B cell (primary cell): ENCODE data around the gene SLC15A3. TPM values are rescaled to one million over a fixed set of nuclear protein-coding genes. Genes with fewer than 3 reads are reported as not detected.
A peak's percentile ranks its signal among the peaks of the same experiment; 100 is the strongest.

Experiments used
- ATAC-seq: fragments of 200-7000 bp; cut with Tn5 transposase; one replicate; pipeline ENCODE4 v1.10.0; 2021; ENCODE audit warnings: low read depth, mild to moderate bottlenecking, moderate number of reproducible peaks, moderate library complexity
- CTCF ChIA-PET: fragments of 350-600 bp; sonication (Branson Sonifier 250); formaldehyde crosslinking; loops from one replicate; lab custom pipeline; 2021; ENCODE audit warnings: antibody characterized with exemption, inconsistent platforms; lab: Charles Lee
- POLR2A ChIA-PET: fragments of 350-600 bp; sonication (Branson Sonifier 250); formaldehyde crosslinking; loops from one replicate; lab custom pipeline; 2021; ENCODE audit warnings: antibody characterized with exemption; lab: Charles Lee
- DNase-seq: peaks from one replicate; pipeline ENCODE4 v3.0.0; 2013
- H2AFZ ChIP-seq: 2 replicates; pipeline ENCODE4 v1.6.1; 2012; ENCODE audit warnings: mild to moderate bottlenecking, low read depth, low read length; ENCODE audit not compliant: insufficient read depth, poor library complexity, severe bottlenecking
- H3K27ac ChIP-seq, 2 donors: 1 replicate in 1 of 2; 2 replicates in 1 of 2; pipeline ENCODE4 v1.5.1; 2012 to 2013; ENCODE audit warnings: low read length in 2 of 2, mild to moderate bottlenecking in 2 of 2, moderate library complexity in 1 of 2
- H3K27me3 ChIP-seq, 4 experiments: fragments of 200-600 bp in 1 of 4; sonication (generic) in 1 of 4; replicated peaks in 1 of 4; 1 replicate in 2 of 4; 2 replicates in 2 of 4; pipeline versions ENCODE4 v1.6.1 to v1.7.0; 2013 to 2016; ENCODE audit warnings: low read length in 3 of 4, mild to moderate bottlenecking in 2 of 4, mixed read lengths in 1 of 4, moderate library complexity in 1 of 4; ENCODE audit not compliant: insufficient read depth in 4 of 4, control insufficient read depth in 3 of 4; ENCODE audit errors: control extremely low read depth in 1 of 4
- H3K36me3 ChIP-seq, 2 experiments: replicated peaks in 1 of 2; 1 replicate in 1 of 2; 2 replicates in 1 of 2; pipeline versions ENCODE4 v1.6.1 to v1.7.1; 2013; ENCODE audit warnings: low read length in 1 of 2; ENCODE audit not compliant: insufficient read depth in 2 of 2, control insufficient read depth in 1 of 2; ENCODE audit errors: control extremely low read depth in 1 of 2, extremely low read depth in 1 of 2
- H3K4me1 ChIP-seq, 2 donors: fragments of 200-600 bp in 1 of 2; sonication (generic) in 1 of 2; 1 replicate in 1 of 2; 2 replicates in 1 of 2; pipeline versions ENCODE4 v1.5.1 to v1.6.1; 2013 to 2017; ENCODE audit warnings: low read length in 2 of 2; ENCODE audit not compliant: control insufficient read depth in 2 of 2, insufficient read depth in 2 of 2
- H3K4me2 ChIP-seq: replicated peaks from 2 replicates; pipeline ENCODE3; 2012; ENCODE audit warnings: mild to moderate bottlenecking, low read depth, low read length; ENCODE audit not compliant: poor library complexity, severe bottlenecking
- H3K4me3 ChIP-seq, 5 experiments: fragments of 200-600 bp in 1 of 5; sonication (generic) in 1 of 5; 1 replicate in 3 of 5; 2 replicates in 2 of 5; pipeline versions ENCODE4 v1.5.1 to v1.7.0; 2011 to 2016; ENCODE audit warnings: low read length in 4 of 5, mild to moderate bottlenecking in 4 of 5, low read depth in 2 of 5, control low read depth in 1 of 5, moderate library complexity in 1 of 5; ENCODE audit not compliant: insufficient read depth in 1 of 5; ENCODE audit errors: control extremely low read depth in 1 of 5, extremely low read depth in 1 of 5
- H3K79me2 ChIP-seq: fragments of 200-600 bp; sonication (generic); one replicate; pipeline ENCODE4 v1.6.0; 2016; ENCODE audit warnings: low read length; ENCODE audit not compliant: control insufficient read depth, insufficient read depth
- H3K9ac ChIP-seq: fragments of 200-600 bp; sonication (generic); 2 replicates; pipeline ENCODE4 v1.6.1; 2017; ENCODE audit warnings: mild to moderate bottlenecking, low read length, moderate library complexity
- H3K9me3 ChIP-seq, 3 donors: one replicate each; pipeline versions ENCODE4 v1.6.1 to v1.7.1; 2013; ENCODE audit warnings: low read length in 2 of 3; ENCODE audit not compliant: control insufficient read depth in 2 of 3, insufficient read depth in 1 of 3; ENCODE audit errors: control extremely low read depth in 1 of 3
- H4K20me1 ChIP-seq: 2 replicates; pipeline ENCODE4 v1.6.0; 2012; ENCODE audit warnings: mild to moderate bottlenecking, low read length; ENCODE audit not compliant: insufficient read depth, control insufficient read depth, poor library complexity, severe bottlenecking
- H3K27ac Mint-ChIP-seq: one replicate; pipeline ENCODE4 v1.8.0; 2021; ENCODE audit warnings: mixed read lengths
- H3K27me3 Mint-ChIP-seq: one replicate; pipeline ENCODE4 v1.8.0; 2021; ENCODE audit warnings: mixed read lengths
- H3K4me1 Mint-ChIP-seq: one replicate; pipeline ENCODE4 v1.8.0; 2021; ENCODE audit warnings: mixed read lengths
- H3K4me3 Mint-ChIP-seq: one replicate; pipeline ENCODE4 v1.8.0; 2021; ENCODE audit warnings: mixed read lengths
- H3K9me3 Mint-ChIP-seq: one replicate; pipeline ENCODE4 v1.8.0; 2022; ENCODE audit warnings: mixed read lengths; ENCODE audit not compliant: insufficient read depth
- EZH2 ChIP-seq: IDR thresholded peaks from 2 replicates; pipeline ENCODE4 v1.6.1; 2012; ENCODE audit warnings: borderline replicate concordance, low read depth, mild to moderate bottlenecking, moderate library complexity, low read length; ENCODE audit not compliant: insufficient read depth, poor library complexity, severe bottlenecking
- WGBS: methylation state at CpG from one replicate; pipeline ENCODE4 v1.1.5; 2013; ENCODE audit warnings: missing lambda C conversion rate; ENCODE audit not compliant: insufficient coverage; 5-methylcytosine and 5-hydroxymethylcytosine counted together
- intact Hi-C: fragments of 100-400 bp; cut with micrococcal nuclease; formaldehyde crosslinking; loops from one replicate; pipeline ENCODE4 v1.10.0; 2022
- polyA plus RNA-seq: library from polyadenylated mRNA; depleted of rRNA; stranded (reverse); fragments of >200 nt; gene quantifications from 2 replicates; pipeline ENCODE4 v1.2.3, GENCODE V29; 2012
- total RNA-seq, 2 donors: library from RNA; stranded (reverse); fragments of 120-200 nt in 1 of 2; gene quantifications; 1 replicate in 1 of 2; 2 replicates in 1 of 2; pipeline versions ENCODE4 v1.2.3 to v1.2.4, GENCODE V29; 2013 to 2022
- TF ChIP-seq, protein P1 (sequence below): fragments of 200-600 bp; IDR thresholded peaks from one replicate; pipeline ENCODE4 v1.8.0; 2022; ENCODE audit warnings: antibody characterized with exemption, mild to moderate bottlenecking

SLC15A3 gene
- total and polyA plus RNA-seq, 2 donors (not counting 1 experiment from before 2014, with no cell fraction given): 61.5 to 91.4 TPM

DNA sequence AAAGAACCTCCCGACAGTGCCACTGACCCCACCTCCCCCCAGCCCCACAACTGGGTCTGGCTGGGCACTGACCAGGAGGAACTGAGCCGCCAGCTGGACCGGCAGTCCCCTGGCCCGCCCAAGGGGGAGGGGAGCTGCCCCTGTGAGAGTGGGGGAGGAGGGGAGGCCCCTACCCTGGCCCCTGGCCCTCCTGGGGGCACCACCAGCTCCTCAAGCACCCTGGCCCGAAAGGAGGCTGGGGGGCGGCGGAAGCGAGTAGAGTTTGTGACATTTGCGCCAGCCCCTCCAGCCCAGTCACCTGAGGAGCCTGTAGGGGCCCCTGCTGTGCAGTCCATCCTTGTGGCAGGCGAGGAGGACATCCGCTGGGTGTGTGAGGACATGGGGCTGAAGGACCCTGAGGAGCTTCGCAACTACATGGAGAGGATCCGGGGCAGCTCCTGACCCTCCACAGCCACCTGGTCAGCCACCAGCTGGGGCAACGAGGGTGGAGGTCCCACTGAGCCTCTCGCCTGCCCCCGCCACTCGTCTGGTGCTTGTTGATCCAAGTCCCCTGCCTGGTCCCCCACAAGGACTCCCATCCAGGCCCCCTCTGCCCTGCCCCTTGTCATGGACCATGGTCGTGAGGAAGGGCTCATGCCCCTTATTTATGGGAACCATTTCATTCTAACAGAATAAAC lies 15.4 kb downstream of the SLC15A3 start:
- Histone ChIP-seq H3K9ac (no peak overlapping the region), H3K4me2 (no peak overlapping the region), H3K9me3 (no peaks in the 10 kb centered on the region), H3K27me3 (no peaks in the 10 kb centered on the region), H3K27ac (no peak overlapping the region), H4K20me1 (peaks cover 16% of the 10 kb centered on the region), H3K79me2 (no peaks in the 10 kb centered on the region), H2AFZ (no peak overlapping the region), H3K36me3 (peaks cover 0 to 36% of the 10 kb centered on the region in 2 experiments), H3K4me3 (no peak overlapping the region), H3K4me1 (peaks cover 17 to 29% of the 10 kb centered on the region in 2 donors)
- peak overlapping the region; percentile 60 for H3K27ac Mint-ChIP-seq
- no peak for DNase-seq
- H3K27me3 Mint-ChIP-seq: no peaks in the 10 kb centered on the region
- CTCF ChIA-PET: interaction anchor here (5.7 kb wide), 1 partner anchor 22 kb away, joined by 55 read pairs; the partner anchor contains the start of gene TMEM109
- no peaks in the 10 kb centered on the region for H3K9me3 Mint-ChIP-seq
- no peak for TF ChIP-seq EZH2
- TF ChIP-seq, protein P1, sequence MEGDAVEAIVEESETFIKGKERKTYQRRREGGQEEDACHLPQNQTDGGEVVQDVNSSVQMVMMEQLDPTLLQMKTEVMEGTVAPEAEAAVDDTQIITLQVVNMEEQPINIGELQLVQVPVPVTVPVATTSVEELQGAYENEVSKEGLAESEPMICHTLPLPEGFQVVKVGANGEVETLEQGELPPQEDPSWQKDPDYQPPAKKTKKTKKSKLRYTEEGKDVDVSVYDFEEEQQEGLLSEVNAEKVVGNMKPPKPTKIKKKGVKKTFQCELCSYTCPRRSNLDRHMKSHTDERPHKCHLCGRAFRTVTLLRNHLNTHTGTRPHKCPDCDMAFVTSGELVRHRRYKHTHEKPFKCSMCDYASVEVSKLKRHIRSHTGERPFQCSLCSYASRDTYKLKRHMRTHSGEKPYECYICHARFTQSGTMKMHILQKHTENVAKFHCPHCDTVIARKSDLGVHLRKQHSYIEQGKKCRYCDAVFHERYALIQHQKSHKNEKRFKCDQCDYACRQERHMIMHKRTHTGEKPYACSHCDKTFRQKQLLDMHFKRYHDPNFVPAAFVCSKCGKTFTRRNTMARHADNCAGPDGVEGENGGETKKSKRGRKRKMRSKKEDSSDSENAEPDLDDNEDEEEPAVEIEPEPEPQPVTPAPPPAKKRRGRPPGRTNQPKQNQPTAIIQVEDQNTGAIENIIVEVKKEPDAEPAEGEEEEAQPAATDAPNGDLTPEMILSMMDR: no peak
- H3K4me1 Mint-ChIP-seq: peaks cover 33% of the 10 kb centered on the region
- H3K4me3 Mint-ChIP-seq: no peak overlapping the region
- intact Hi-C loops: no loop called here
- no peak for ATAC-seq
- POLR2A ChIA-PET: interaction anchor here (11.4 kb wide), 1 partner anchor 20 kb away, joined by 96 read pairs; the partner anchor contains the start of gene TMEM109
- 92% methylated on average over 14 of the region's 18 CpGs for WGBS
